HG03196 (cell line): ENCODE results near the gene CCL16.

Experiments
- ATAC-seq: cut with Tn5 transposase; IDR thresholded peaks from one replicate; pipeline ENCODE4 v1.9.1; 2021; ENCODE audit not compliant: unreplicated experiment

CCL16 gene

DNA sequence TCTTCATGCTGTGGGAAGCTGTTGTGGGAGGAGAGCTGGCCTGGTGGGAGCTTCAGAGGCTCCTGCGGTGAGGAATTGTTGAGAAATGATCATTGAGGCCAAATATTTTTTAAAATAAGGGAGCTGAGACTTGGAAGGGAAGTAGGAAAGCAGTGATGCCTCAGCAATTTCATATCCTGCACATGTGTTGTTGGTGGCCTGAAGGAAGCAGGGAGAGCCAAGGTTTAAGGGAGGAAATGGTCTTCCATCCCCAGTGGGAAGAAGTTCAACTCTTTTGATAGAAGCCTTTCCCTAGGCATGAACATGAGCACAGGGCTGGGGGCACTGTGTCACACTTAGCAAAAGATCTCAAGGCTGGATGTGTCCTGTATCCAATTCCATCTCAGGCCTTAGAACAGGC lies 5.3 kb upstream of the CCL16 start, which contains the start of gene CCL14:
CCL14 (minus strand) TSS at position 87 of the 400 bp plus-strand sequence; CDS start at position 7, 80 bp downstream.
- ATAC-seq: no peak

DNA sequence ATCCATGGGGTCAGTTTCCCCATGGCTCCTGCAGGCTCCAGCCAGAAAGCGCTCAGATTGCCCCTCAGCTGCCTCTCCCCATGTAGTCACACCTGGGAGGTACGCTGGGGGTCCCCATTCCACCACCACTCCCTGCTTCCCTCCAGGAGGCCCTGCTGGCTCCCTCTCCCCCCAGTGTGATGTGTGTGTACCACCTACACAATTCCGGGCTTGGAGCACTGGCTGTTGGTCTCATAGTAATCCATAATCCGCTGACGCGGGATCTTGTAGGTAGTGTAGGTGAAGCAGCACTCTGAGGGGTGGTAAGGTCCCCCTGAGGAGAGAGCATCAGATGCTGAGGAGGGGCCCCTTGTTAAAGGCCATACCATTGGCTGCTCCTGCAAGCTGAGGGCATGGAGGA lies 2.8 kb upstream of the CCL16 start:
- ATAC-seq: no peak

DNA sequence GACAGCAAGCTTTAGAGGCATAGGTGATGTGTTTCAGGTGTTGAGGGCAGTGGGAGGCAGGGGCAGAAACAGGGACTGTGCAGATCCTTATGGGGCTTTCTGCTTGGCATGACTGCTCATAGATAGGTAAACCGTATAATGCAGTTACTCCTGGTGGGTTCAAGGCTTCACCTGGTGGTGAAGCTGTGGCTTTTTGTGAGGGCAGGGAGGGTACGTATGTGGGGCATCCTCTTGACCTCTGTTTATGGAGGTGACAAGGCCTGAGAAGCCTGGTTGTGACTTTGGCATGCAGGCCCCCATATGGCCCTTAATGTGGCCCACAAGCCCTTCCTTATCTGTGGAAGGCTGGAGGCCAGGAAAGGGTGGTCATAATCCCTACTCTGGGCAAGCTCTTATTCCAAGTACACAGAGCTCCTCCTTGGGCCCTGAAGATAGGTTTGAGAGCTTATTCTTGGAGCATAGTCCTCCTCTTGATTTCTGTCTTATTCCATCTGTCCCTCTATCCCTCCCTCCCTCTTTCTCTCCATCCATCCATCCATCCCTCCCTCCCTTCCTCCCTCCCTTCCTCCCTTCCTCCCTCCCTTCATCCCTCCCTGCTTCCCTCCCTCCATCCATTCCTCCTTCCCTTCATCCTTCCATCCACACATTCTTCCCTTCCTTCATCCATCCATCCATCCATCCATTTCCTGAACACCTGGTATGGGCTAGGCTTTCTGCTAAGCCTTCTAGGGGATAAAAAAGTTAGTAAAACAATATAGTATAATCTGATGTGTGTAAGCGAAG lies 1.3 kb upstream of the CCL16 start:
- ATAC-seq: no peak

DNA sequence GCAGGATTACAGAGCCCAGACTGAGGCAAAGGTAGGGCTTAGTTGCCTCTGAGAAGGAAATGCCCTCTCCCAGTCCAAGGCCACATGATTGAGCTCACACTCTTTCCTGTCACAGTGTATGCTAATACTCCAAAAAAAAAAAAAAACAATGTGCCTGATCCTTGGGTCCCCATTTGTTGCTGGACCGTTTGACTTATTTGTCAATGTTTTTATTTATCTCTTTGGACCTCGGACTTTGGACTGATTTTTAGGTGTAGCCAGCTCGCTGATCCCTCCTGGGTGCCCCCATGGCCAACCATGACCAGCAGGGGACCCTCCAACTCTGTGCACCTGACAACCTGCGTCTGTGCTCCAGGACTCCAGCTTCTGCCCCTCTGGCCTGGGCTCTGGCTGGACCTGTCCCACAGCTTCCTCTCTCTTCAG lies 622 bp upstream of the CCL16 start:
- no peak for ATAC-seq

DNA sequence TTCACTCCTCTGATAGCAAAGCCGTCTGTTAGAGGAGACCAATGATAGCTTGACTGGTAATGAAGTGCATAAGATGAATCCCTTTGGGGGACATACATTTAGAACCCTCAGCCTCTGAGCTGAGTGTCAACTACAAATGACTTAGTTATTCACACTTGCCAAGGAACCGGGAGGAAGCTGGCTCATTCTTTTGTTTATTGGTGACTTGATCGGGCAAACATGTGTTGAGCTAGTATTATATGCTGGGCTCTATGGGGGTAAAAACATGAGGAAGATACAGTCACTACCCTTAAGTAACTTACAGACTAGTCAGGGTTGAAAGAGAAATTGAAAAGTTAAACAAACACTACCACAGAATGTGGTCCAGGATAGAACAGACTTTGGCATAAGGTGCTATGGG lies 3.0 kb downstream of the CCL16 start:
- no peak for ATAC-seq

DNA sequence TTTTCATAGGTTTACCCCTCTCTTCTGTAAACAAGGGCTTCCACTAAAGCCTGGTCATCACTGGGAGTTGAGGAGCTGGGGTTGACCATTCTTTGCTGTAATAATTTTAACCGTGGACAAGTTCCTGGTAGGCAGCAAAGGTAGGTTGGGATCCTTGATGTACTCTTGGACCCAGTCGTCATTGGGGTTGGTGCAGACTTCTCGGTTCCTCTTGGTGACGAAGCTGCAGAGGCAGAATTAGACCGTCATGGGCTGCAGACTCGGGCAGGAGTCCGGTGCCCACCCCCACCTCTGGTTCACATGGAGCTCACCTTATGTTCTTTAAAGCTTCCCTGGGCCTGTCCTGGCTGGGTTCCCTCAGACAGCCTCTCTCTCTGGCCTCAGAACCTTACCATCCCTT lies 3.8 kb downstream of the CCL16 start:
- ATAC-seq: no peak

DNA sequence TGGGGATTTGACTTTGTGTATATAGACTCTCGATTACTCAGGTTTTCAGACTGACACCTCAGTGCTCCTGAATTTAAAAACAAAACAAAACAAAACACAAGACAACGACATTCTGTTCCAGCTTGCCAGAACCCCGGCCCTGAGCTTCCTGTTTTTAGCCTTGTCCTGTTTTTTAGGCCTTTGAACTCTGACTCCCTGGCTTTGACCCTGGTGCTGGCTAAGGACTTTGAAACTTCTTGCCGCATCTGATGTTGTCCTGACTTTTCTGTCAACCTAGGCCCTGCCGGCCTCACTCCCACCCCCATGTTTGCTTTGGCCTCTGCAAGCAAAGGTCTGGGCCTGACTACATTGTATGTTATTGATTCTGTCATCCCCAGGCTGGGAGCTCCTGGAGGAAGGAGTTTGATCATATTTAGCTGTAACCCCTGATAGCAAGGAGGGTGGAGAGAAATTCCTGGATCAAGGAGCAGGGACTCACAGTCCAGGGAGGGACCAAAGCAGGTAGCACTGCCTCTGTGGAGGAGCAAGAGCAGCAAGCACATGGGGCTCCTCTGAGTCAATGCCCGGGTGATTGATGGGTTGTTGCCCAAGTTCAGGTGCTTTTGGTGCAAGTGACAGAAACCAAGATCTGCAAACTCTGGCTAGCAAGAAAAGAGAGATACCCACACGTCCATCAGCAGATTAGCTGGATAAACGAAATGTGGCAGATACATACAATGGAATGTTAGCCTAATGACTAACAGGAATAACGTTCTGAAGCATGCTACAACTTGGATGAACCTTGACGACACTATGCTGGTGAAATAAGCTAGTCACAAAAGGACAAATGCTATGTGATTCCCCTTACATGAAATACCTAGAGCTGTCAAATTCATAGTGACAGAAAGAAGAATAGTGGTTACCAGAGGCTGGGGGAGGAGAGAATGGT lies 7.7 kb downstream of the CCL16 start:
- no peak for ATAC-seq

DNA sequence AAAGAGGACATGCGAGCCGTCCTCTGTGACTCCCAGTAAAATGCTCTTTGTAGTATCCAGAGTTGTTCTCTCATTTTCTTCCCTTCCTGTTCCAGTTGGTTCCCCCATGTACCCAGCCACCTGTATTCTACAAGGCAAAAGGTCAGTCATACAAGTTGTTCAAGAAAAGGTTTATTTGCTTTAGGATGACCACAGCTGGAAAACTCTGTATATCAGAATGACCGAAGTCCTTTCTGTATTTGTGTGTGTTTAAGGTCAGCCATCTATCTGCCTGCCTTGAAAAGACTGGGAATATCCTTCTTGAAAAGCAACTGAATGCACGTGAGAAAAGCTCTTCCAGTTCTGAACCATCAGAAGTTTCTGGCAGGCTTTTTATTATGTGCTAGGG lies 8.4 kb downstream of the CCL16 start:
- no peak for ATAC-seq

DNA sequence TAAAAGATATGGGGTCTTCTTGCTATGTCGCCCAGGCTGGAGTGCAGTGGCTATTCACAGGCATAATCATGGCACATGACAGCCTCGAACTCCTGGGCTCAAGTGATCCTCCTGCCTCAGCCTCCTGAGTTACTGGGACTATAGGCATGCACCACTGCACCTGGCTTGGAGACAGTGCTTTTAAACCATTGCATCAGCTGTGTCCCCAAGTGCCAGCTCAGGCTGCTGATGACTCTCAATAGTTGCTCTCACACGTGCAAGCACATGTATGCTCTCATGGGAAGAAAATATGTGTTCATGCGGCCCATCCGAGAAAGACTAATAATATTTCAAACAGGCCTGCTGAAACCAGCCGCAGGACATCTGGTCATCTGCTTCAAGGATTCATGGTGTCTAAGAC lies 8.8 kb downstream of the CCL16 start:
- no peak for ATAC-seq

DNA sequence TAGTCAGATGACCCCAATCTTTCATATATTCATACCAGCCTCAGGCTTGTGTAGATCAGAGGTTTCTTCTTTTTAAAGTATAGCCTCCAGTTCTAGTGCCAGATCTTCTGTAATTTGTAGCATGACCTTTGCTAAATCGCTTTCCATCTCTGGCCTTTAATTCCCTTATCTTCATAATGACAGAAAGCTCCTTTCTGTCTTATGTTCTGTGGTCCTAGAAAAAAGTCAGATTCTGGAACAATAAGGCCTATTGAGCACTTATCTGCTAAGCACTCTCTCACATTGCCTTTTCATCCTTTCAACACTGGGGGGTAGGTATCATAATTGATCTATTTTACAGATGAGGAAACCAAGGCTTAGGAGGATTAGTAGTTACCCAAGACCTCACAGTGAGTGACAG lies 9.2 kb downstream of the CCL16 start:
- ATAC-seq: no peak

DNA sequence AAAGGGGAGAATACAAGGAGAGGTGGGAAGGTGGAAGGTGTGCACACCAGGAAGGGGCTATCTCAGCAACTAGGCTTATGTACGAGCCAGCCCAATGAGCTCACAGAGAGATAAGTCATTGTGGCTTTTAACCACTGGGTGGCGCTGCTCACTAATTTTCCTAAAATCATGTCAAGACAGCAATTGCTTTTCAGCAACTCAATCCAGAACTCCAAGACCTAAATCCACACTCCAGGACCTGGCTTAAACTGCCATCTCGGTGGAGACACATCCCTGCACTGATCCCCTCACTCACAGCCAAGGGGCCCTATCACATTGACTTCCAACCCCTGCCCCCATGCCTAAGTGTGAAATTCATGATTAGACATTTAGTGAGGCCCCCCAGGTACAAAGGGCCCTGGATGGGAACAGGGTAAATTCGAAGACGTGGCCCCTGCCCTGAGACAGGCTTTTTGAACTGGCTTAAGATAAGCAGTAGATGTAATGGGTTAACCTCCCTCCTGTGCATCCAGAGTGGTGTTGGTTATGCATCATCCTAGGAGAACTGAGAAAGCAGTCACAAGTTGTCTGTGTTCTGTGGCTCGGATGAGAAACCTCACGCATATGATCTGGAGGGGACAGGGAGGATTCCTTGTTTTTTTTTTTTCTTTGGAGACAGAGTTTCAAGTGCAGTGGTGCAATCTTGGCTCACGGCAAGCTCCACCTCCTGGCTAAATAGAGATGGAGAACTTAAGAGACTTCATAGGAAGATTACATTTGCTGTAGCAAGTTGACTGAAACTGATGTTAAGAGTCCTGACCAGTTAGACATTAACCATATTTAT lies 11.5 kb downstream of the CCL16 start:
- ATAC-seq: no peak

DNA sequence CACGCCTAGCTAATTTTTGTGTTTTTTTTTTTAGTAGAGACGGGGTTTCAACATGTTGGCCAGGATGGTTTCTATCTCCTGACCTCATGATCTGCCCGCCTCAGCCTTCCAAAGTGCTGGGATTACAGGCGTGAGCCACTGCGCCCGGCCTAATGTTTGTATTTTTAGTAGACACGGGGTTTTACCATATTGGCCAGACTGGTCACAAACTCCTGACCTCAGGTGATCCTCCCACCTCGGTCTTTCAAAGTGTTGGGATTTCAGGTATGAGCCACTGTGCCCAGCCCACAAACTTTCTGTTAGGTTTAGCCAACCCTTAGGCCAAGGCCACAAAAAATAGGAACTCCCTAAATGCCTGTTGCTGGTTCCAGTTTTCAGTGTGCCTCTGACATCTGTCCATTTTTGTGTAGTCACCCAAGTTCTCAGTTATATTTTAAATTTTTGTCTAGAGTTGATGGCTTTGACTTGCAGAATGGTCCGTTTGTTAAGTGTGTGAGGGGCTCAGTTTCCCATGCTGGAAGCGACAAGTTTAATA lies 12.7 kb downstream of the CCL16 start:
- no peak for ATAC-seq

DNA sequence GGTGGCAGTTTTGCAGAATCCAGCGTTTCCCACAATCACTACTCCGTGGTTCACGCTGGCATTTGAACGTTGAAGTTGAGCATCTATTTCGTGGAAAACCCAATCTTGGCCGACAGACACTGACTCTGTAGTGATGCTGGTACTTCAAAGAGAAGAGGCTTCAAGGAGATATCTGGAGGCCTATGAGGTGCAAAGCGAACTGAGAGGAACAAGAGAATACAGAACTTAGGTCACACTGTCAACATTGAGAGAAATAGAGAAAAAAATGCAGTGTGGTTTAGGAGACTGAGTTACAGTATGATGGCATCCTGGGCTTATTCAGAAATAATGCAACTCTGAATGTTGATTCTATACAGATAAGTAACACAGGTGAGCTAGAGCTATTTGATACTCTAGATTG lies 16.0 kb downstream of the CCL16 start:
- no peak for ATAC-seq

DNA sequence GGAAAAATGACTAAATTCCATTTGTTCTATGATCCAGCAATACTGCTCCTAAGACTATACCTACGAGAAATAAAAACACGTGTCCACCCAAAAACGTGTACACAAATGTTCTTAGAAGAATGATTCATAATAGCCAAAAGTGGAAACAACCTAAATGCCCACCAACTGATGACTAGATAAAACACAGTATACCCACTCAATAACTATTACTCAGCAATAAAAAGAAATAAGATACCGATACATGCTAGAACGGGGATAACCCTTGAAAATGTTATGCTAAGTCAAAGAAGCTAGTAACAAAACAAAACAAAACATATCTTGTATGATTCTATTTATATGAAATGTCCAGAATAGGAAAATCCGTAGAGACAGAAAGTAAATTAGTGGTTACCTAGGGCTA lies 17.6 kb downstream of the CCL16 start:
- ATAC-seq: no peak

DNA sequence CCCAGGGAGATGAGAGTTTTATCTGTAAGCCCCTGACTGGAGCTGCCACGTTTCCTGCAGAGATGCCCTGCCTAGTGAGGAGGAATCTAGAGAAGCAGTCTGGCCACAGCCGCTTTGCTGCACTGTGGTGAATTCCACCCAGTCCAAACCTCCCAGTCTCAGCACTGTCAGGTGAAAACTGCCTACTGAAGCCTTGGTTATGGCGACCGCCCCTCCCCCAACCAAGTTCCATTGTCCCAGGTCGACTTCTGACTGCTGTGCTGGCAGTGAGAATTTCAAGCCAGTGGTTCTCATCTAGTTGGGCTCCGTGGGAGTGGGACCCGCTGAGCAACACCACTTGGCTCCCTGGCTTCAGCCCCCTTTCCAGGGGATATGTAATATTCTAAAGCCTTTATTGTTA lies 27.6 kb downstream of the CCL16 start:
- ATAC-seq: no peak

DNA sequence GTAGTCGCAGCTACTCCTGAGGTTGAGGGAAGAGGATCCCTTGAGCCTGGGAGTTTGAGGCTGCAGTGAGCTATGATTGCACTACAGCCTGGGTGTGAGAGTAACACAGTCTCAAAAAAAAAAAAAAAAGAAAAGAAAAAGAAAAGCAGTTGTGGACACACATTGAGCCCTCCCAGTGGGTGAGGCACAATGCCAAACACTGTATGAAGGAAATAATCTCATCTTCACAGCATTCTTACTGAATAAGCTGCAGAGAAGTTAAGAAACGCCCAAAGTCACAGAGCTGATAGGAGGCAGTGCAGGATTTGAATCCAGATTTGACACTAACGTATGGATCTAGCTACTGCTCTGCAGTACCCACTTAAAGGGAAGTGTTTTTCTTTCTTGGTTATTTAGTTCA lies 31.9 kb downstream of the CCL16 start:
- no peak for ATAC-seq

DNA sequence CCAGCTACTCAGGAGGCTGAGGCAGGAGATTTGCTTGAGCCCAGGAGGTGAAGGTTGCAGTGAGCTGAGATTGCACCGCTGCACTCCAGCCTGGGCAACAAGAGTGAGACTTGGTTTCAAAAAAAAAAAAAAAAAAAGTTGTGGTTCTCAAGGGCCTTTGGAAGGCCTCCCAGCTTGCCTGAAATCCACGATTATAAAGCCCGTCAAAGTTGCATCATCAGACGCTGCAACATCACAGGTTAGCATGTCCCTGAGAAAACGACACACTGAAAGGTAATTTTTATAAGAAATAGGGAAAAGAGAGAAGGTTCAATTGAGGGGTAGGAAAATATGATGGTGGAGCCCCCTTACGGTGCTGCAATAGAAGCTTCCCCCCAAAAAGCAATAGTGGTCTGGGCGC lies 33.2 kb downstream of the CCL16 start:
- no peak for ATAC-seq

DNA sequence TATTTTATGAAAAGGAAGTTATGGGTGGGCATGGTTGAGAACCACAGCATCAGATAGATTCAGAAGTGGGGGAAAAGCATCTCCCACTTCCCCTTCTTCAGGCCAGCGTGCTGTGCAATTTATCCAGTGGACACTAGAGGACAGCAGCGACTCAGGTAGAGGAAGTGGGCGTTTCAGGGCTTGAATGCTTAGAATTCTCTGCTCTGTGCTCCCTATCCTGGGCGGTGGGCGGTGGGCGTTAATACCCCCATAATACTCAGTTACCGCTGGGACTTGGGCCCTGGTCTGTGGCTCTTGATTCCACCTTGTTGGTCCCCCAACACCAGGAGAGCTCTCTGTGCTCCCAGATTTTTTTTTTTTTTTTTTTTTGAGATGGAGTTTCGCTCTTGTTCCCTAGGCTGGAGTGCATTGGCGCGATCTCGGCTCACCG lies 34.1 kb downstream of the CCL16 start:
- ATAC-seq: no peak

DNA sequence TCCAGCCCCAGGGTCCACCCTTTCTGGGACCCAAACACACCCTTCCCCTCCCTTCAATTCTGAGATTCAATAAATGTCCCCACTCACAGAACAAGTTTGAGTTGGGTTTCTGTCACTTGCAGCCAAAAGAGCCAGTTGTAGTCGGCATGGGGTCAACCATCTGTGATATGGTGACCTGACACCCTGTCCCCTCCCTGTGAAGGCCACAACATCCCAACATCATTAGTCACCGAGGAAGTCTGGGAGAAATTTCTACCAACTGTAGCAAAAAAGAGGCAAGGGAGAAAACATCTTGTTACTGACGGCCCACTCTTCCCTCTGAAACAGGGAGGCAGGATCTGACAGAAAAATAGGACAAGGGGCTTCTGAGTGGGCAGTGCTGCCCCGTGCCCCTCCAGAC lies 37.1 kb downstream of the CCL16 start:
- no peak for ATAC-seq

DNA sequence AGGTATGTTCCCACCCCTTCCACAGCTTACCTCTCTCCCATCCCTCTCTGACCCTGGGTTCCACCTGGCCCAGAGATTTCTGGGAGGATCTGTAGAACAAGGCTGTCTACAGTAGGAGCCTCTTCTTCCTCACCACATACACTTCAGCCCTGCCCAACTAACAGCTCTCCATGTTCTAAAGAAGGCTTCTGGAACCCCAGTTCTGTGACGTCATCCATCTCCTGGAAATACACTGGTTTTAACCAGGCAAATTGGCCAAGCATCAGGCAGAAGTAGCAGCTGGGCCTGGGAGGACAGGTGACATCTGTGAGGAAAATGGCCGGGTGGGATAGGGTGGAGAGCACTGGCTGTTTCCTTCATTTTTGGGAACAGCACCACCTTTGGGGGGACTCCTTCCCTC lies 37.8 kb downstream of the CCL16 start, which contains the start of gene LYZL6:
LYZL6 (minus strand) TSS at position 177 of the 400 bp plus-strand sequence. CDS start 4,357 bp downstream, outside the sequence.
- no peak for ATAC-seq
